GM10248 (cell line): Measurements from ENCODE around the gene IGLL5.

Source experiments
- CTCF ChIA-PET: fragments of 300-600 bp; sonication (Branson Sonifier 250); formaldehyde crosslinking; extraction: SDS; loops from one replicate; lab custom pipeline; 2021; ENCODE audit warnings: antibody characterized with exemption; lab: Yijun Ruan, JAX
- POLR2A ChIA-PET: fragments of 350-650 bp; sonication (Branson Sonifier 250); formaldehyde crosslinking; extraction: SDS; loops from one replicate; lab custom pipeline; 2020; ENCODE audit warnings: antibody characterized with exemption; lab: Yijun Ruan, JAX
- DNase-seq: peaks from one replicate; pipeline ENCODE4 v3.0.0; 2012; ENCODE audit errors: extremely low spot score
- CTCF ChIP-seq: IDR thresholded peaks from 2 replicates; pipeline ENCODE4 v1.5.1; 2012; ENCODE audit warnings: mild to moderate bottlenecking, low read depth; ENCODE audit errors: extremely low read depth, missing control alignments, control extremely low read depth

IGLL5 gene

DNA sequence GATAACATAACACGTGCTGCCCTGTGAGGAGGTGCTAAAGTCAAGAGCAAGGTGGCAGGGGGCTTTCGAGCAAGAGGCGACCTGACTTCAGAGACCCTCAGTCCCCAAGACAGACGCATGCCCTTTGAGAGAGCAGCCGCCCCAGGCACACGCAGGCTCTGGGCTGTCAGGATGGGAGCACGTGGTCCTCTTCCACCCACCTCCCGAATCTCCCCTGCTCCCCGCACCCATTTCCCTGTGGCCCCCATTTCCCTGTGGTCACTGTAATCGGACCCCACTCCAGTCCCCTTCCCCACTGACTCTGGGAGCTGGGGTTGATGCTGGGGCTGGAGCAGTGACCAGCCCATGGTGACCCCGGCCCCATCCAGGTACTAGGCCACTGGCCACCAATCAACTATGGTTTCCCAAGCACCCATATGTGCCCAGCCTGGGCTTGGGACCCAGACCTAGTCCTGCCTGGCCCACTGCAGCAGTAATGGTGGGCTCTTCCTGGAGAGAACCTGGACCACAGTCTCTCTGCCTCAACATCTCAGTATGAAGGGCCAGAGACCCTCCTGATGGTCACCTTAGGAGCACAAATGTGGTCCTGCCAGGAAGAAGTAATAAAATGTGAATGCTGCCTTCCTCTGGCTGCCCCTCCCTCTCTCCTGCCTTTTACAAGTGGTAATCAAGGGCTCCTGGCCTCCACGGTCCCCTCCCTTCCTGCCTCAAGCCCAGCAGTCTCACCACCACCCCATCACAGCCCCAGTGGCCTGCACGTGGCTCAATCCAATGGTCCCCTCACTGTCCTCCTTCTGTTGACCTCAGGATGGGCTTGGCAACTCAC, 39.0 kb downstream of the IGLL5 start:
- TF ChIP-seq CTCF, result no peak
- CTCF ChIA-PET, result no interaction called here
- DNase-seq, result no peak
- POLR2A ChIA-PET, result no interaction called here

DNA sequence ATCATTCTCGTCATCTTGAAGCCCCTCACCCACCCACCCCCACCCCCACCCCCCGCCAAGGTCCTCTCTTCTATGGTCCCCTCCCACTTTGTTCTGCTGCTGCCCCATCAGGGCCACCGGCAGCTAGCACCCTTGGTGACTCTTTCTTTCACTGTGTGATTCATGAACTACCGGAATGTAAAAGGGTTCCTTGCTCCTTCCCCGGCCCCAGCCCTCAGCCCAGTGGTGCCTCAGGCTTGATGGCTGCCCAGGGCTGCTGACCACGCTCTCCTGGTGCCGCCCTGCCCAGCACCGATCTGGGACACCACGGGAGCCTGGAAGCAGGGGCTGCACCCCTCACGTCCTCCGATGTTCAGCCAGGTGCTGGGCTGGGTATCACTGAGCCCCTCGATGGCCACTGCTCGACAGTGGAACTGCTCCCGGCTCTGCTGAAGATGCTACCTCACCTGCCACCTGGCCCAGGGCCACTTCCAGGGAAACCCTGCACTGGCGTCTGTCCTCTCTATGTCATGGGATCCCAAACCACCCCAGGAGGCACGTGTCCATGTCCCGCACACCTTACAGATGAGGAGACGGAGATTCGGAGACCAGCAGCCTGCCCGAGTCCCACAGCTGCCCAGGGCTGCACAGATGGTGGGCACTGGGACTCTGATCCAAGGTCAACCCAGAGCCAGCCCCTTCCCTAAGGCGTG, 39.7 kb downstream of the IGLL5 start:
- TF ChIP-seq CTCF, result no peak
- CTCF ChIA-PET, result interaction anchor here (0.9 to 1.6 kb wide), 2 partner anchors 13 to 72 kb away, joined by 3 to 4 read pairs; no protein-coding TSS in a partner anchor
- DNase-seq, result no peak
- POLR2A ChIA-PET, result no interaction called here

DNA sequence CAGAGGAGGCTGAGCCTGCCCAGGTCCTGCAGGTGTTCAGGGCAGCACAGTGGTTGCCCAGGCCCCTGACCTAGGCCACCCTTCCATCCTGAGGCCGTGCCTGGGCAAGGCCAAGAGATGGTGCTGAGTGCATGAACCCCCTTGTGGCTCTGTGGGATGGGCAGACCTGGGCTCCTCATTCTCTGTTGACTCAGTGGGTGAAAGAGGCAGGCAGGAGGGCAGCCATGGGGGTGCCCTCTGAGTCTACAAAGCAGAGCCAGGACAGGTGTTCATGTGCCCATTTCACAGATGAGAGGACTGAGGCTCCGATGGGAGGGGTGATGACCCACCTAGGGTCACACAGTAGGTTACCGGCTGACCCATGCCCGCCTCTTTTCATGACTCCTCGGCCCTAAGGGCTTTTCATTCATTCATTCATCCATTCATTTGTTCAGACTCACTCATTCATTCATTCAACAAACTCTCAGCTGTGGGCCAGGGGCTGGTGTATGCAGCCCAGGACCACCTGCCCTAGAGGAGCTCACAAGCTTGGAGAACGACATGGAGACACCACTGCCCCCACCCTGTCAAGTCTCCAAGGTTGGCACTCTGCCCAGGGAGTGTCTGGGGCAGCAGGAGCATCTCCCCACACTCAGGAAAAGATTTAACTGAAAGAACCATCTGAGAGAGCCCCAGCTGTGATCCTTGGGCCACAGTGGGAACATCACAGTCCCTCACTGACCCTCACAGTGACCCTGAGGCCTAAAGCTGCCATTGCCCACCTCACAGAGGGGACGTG, 40.5 kb downstream of the IGLL5 start:
- no peak for TF ChIP-seq CTCF
- POLR2A ChIA-PET, result no interaction called here
- CTCF ChIA-PET, result interaction anchor here (0.9 to 6.8 kb wide), 8 partner anchors 11 to 73 kb away, joined by 3 to 47 read pairs (median 4); no protein-coding TSS in a partner anchor
- DNase-seq, result no peak

DNA sequence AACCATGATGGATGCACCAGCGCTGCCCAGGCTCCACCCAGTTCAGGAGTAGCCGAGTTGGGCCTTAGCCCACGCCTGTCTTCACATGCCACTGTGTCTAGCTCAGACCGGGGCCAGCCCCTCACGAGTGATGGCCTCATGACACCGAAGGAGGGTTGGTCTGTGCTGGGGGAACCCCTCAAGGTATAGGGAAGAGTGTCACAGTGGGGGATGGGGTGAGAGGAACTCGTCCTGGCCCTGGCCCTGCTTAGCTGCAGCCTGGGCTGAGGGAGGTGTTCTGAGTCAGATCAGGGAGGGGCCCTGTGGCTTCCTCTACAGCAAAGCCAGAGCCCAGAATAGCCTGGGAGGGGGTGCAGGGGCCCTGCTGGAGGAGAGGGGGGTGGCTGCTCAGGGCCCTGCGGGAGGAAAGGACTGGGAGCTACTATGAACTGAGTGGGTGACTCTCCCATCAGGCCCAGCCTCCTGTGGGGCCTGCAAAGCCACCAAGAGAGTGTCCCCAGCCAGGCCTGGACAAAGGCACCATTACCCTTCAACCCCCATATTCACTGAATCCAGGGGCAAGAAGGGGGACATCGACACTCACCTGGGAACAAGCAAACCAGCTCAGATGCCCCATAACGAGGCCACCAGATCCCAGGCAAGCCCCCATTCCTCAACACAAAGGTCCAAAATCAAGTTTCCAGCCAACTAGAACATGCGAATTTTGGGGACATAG, 41.2 kb downstream of the IGLL5 start:
- DNase-seq, result peak; percentile 89
- ChIA-PET CTCF (interaction anchor here (0.9 to 6.8 kb wide), 8 partner anchors 11 to 74 kb away, joined by 3 to 47 read pairs (median 4); no protein-coding TSS in a partner anchor), POLR2A (no interaction called here)
- no peak for TF ChIP-seq CTCF

DNA sequence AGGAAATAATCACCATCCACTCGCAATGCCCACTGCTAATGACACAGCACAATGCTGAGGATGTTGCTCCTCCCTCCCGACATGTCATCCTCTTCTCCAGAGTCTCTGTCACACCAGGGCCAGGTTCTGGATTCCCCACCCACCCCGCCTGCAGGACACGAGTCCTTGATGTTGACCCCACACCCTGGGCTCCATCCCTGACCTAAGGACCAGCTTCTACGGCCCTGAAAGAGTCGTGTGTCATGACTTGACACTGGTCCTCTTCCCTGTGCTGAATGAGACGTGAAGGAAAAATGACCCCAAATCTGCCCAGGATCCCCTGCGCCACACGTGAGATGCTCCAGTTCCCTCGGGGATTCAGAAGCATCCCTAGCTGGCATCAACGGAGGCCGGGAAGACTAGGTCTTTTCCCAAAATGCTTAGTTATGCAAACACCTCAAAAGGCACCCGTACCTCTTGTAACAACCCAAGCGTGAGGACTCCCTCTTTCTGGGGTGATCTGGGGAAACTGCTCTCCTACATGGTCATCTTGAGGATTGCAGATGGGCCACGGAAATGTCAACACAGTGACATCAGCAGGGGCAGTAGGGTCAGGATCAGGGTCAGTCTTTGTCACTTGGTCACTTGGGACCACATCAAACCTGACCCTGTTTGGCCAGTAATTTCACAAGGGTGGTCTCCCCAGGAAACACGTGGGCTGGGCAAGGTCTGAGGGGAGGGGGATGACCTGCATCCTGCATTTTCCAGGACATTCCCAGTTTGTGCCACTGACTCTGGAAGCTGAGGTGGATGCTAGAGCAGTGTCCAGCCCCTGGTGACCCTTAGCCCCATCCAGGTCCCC, 42.0 kb downstream of the IGLL5 start:
- POLR2A ChIA-PET, result no interaction called here
- CTCF ChIA-PET, result interaction anchor here (0.9 to 6.8 kb wide), 7 partner anchors 10 to 119 kb away, joined by 3 to 47 read pairs (median 5); no protein-coding TSS in a partner anchor
- no peak for DNase-seq
- TF ChIP-seq CTCF, result no peak
